Measurements from ENCODE around the gene TMEM98. TPM values are rescaled to one million over a fixed set of nuclear protein-coding genes. Genes with fewer than 3 reads are reported as not detected.

TMEM98 gene
- total and polyA plus RNA-seq, 9 of the 15 experiments (the other 6 are each of a cell fraction or from before 2014, with no cell fraction given): 33.5 to 164 (median 84.7) TPM

- FAIRE-seq (peak; percentile 55), ATAC-seq (peak; percentile 57), DNase-seq (ENCODE audit: extremely low read depth in 1 of 4, low spot score in 3 of 4) (peak in 1 of 4 experiments; percentile 40)
- intact Hi-C loops (cut with micrococcal nuclease): no loop called here
- Histone ChIP-seq H3K27ac (ENCODE audit: extremely low read depth, low read depth, low read length) (peak overlapping the region; percentile 65), H3K36me3 (ENCODE audit: control insufficient read depth, insufficient read depth, low read length) (no peaks in the 10 kb centered on the region), H3K9me1 (ENCODE audit: control insufficient read depth, insufficient read depth, low read length) (no peaks in the 10 kb centered on the region), H3K79me2 (ENCODE audit: control insufficient read depth, insufficient read depth, low read length) (no peaks in the 10 kb centered on the region), H2AFZ (ENCODE audit: low read depth, low read length) (peak overlapping the region; percentile 96), H4K20me1 (replicated peaks; ENCODE audit: control insufficient read depth, insufficient read depth, low read length) (no peaks in the 10 kb centered on the region), H3K9ac (ENCODE audit: insufficient read depth in 1 of 2, low read depth in 2 of 2, low read length in 2 of 2) (peak overlapping the region in 1 of 2 experiments; percentile 60; a peak in 2 of 4 replicates), H3K4me3 (no peak overlapping the region), H3K4me2 (ENCODE audit: insufficient read depth, low read length) (no peak overlapping the region; the same call in 1 of the 2 replicates), H3K9me3 (replicated peaks; ENCODE audit: control insufficient read depth, insufficient read depth, low read depth, low read length) (no peaks in the 10 kb centered on the region), H3K4me1 (replicated peaks in 1 of 2; ENCODE audit: control insufficient read depth in 2 of 2, insufficient read depth in 2 of 2, low read length in 2 of 2) (peaks cover 0 to 23% of the 10 kb centered on the region in 2 experiments; a peak in 3 of 5 replicates), H3K27me3 (ENCODE audit: control insufficient read depth in 2 of 2, insufficient read depth in 2 of 2, low read length in 2 of 2) (no peaks in the 10 kb centered on the region)
- WGBS (ENCODE audit: insufficient coverage, low coverage, missing lambda C conversion rate): 25% methylated on average over 5 of the region's 5 CpGs
- POLR2A ChIA-PET: interaction anchor here (0.7 to 1.3 kb wide), 4 partner anchors 9 to 417 kb away, joined by 3 to 6 read pairs (median 3); partner anchors contain the start of genes CDK5R1 and MYO1D
- in situ Hi-C loops (cut with MboI): loop anchor here (10.0 kb wide), 1 partner anchor 119 kb away; no protein-coding TSS in a partner anchor
- CTCF ChIA-PET (ENCODE audit: low intra/inter-chr PET ratio): no interaction called here
- no TSS peak for BruUV-seq (replicated peaks)
- TF ChIP-seq NUFIP1 (IDR thresholded peaks at IDR 0.05; ENCODE audit: partially characterized antibody) (no peak), SMARCC2 (IDR thresholded peaks at IDR 0.05; ENCODE audit: low read depth) (0 out of 2 replicates have a peak, but pooled peaks have one; percentile 12), DMBX1 (CRISPR knock-in tag; IDR thresholded peaks at IDR 0.05; ENCODE audit: borderline replicate concordance) (0 out of 2 replicates have a peak, but pooled peaks have one; percentile 34), ZNF584 (CRISPR knock-in tag; IDR thresholded peaks at IDR 0.05; ENCODE audit: low read depth) (0 out of 2 replicates have a peak, but pooled peaks have one; percentile 31), GATAD2A (IDR thresholded peaks at IDR 0.05) (no peak), ESRRA (IDR thresholded peaks at IDR 0.05; ENCODE audit: borderline replicate concordance, low read depth) (peak; percentile 21; the same call in 1 of the 2 replicates), ZNF592 (IDR thresholded peaks at IDR 0.05) (peak; percentile 73; the same call in 1 of the 2 replicates), ELF4 (CRISPR knock-in tag; IDR thresholded peaks at IDR 0.05) (no peak), PHF21A (IDR thresholded peaks at IDR 0.05; ENCODE audit: borderline replicate concordance, low read depth) (no peak), POLR2G (IDR thresholded peaks at IDR 0.05; ENCODE audit: low read depth, low read length) (no peak), ETV1 (tag; conservative IDR thresholded peaks at IDR 0.05; ENCODE audit: low read depth) (0 out of 2 replicates have a peak, but pooled peaks have one; percentile 4), SMAD4 (CRISPR knock-in tag; conservative IDR thresholded peaks at IDR 0.05) (peak; percentile 49; the same call in 1 of the 2 replicates), ZNF589 (CRISPR knock-in tag; IDR thresholded peaks at IDR 0.05; ENCODE audit: low read depth) (peak; percentile 40; the same call in 1 of the 2 replicates), ZNF282 (CRISPR knock-in tag; IDR thresholded peaks at IDR 0.05) (no peak)
- TF ChIP-seq, protein P1, sequence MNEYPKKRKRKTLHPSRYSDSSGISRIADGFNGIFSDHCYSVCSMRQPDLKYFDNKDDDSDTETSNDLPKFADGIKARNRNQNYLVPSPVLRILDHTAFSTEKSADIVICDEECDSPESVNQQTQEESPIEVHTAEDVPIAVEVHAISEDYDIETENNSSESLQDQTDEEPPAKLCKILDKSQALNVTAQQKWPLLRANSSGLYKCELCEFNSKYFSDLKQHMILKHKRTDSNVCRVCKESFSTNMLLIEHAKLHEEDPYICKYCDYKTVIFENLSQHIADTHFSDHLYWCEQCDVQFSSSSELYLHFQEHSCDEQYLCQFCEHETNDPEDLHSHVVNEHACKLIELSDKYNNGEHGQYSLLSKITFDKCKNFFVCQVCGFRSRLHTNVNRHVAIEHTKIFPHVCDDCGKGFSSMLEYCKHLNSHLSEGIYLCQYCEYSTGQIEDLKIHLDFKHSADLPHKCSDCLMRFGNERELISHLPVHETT (CRISPR knock-in tag; conservative IDR thresholded peaks at IDR 0.05 in 1 of 2, IDR thresholded peaks at IDR 0.05 in 1 of 2): peak in 1 of 2 experiments; percentile 43; a peak in 1 of 4 replicates
Measured at GRCh38 chr17:32903774-32904673, 23.9 kb upstream of the TMEM98 start.

Measured in K562 (cell line).